NCI-H345 treated with DMSO at 0.1 percent for 48 hours (cell line): Measurements from ENCODE around the gene SCG5.
"Not testable (repeated sequence)": the region's sequence is repeated elsewhere in the genome, so short reads cannot be mapped to it uniquely, and the experiment has no call there.

ENCODE experiments used
- DNase-seq: peaks from one replicate; lab custom pipeline; 2025; ENCODE audit not compliant: unreplicated experiment; lab: John Stamatoyannopoulos, UW

SCG5 gene, protein sequence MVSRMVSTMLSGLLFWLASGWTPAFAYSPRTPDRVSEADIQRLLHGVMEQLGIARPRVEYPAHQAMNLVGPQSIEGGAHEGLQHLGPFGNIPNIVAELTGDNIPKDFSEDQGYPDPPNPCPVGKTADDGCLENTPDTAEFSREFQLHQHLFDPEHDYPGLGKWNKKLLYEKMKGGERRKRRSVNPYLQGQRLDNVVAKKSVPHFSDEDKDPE

DNA sequence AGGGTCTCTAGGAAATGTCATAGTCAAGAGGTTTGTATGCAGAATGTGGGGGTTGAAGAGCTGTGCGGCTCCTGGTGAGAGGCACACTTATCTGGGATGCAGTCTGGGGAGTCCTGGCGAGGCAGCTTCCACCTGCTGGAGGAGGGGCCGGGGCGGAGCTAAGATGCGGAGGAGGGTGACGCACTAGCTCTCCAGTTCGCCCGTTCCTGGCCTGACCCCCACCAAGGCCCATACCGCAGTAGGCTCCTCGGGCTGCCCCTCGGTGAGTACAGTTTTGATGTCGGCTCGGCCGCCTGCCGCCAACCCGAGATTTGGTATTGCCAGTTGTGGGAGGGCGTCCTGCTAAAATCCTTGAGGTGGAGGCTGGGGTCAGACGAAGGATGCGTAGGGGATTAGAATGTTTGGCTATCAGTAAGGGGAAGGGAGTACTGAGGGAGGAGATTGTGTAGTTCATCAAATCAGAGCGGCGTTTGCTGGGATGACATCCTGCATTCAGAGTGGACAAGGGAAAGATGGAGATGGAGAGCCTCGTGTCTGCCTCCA is at the start of gene SCG5:
Gene SCG5 (plus strand): TSS at position 194 of the 543 bp plus-strand sequence. CDS start 1,883 bp downstream, outside the sequence.
- peak; percentile 83 for DNase-seq

DNA sequence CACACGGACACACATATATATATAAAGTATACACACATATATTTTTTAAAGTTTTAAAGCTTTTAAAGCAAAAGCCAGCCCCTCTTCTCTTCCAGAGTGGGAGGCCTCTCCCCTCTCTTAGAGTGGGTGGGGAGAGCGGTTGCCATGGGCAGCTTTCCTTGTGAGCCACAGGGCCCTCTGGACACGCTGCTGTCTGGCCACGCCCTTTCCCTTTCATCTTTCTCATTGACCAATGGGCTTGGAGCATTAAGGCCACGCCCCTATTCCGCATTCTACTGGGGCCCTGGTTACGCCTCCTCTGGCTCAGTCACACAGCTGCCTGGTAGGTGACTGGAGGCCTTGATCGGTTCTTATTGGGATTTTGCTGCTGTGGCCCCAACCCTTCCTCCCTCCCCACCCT is 48.4 kb upstream of the SCG5 start, which contains the start of gene GOLGA8N:
Gene GOLGA8N (plus strand): TSS at position 306 of the 400 bp plus-strand sequence.
- DNase-seq = not testable (repeated sequence)

DNA sequence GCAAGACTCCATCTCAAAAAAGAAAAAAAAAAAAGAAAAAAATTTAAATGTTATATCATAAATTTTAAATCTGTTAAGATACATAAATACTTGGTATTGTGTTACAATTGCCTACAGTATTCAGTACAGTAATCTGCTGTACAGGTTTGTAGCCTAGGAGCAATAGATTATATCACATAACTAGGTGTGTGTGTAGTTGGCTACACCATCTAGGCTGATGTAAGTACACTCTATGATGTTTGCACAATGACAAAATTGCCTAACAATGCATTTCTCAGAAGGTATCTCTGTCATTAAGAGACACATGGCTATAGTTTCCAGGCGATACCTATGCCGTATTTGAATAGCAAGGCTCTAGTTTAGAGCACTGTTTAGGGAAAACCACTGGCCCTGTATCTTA is 32.0 kb upstream of the SCG5 start:
- DNase-seq = not testable (repeated sequence)

DNA sequence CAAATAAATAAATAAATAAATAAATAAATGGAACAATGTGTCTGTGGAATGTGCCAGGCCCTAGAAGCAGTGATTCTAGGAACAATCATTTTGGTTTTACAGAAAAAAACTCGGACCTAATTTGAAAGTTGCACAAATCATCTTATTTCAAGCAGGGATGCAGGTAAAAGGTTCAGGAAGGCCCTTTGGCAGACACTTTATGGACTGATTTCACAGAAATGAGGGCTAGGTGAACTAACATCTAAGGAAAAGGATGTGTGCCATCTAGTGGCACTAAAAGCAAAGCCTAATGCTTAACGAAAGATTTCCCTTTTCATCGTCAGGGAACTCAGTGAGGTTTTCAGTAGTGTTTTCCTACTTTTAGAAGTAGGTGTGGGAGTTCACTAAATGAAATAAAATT is 30.8 kb upstream of the SCG5 start:
- not testable (repeated sequence) for DNase-seq

- not testable (repeated sequence) for DNase-seq
These were observed 26.8 kb upstream of the SCG5 start for GRCh38 chr15:32614712-32615050.

GRCh38 chr15:32615051-32615870 is 26.2 kb upstream of the SCG5 start, which contains the start of gene ARHGAP11A:
Gene ARHGAP11A, plus strand, starts transcription at chr15:32615504. Its CDS starts 708 bp downstream, at chr15:32616212.
- DNase-seq = not testable (repeated sequence)

GRCh38 chr15:32615871-32616426 is 25.6 kb upstream of the SCG5 start:
- DNase-seq = not testable (repeated sequence)

GRCh38 chr15:32636410-32636809 is 5.1 kb upstream of the SCG5 start:
- no peak for DNase-seq

DNA sequence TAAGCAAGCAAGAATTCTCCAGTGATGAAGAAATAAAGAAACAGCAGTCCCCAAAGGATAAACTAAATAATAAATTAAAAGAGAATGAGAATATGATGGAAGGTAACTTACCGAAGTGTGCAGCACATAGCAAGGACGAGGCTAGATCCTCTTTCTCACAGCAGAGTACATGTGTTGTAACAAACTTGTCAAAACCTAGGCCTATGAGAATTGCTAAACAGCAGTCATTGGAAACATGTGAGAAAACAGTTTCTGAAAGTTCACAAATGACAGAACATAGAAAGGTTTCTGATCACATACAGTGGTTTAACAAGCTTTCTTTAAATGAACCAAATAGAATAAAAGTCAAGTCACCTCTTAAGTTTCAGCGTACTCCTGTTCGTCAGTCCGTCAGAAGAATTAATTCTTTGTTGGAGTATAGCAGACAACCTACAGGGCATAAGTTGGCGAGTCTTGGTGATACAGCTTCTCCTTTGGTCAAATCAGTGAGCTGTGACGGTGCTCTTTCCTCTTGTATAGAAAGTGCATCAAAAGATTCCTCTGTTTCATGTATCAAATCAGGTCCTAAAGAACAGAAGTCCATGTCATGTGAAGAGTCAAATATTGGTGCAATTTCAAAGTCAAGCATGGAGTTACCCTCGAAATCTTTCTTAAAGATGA is 4.5 kb upstream of the SCG5 start:
- no peak for DNase-seq

- DNase-seq = no peak
These were observed 3.8 kb upstream of the SCG5 start for GRCh38 chr15:32637704-32638103.

DNA sequence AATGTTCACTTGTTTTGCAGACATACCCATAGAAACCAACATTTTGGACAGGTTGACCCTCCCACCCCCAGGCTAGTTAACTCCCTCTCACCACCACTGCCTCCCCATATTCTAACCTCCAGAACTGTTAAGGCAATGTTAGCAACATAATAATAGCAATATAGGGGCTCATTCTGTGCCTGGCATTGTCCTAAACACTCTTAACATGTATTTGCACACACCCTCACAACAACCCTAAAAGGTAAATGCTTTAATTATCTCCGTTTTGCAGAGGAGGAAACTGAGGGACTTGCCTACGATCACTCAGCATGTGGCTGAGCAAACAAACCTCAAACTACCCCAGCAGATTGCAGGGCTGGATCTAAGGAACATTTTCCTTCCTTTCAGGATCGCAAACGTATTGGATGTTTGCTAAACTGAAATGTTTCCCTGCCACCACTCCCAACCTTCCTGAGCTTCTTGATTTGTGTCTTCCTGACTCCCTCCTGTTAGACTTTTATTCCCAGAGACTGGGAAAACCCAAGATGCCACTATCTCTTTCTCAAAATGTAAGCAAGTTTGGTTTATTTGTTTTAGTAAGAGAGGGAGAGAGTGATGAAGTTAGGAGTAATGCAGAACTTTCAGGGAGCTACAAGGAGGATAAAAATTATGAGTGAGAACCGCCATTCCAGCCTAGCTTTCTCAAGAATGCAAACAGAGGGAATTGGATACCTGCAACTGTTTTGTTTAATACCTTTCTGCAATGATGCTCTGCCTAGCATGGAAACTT is 1.3 kb downstream of the SCG5 start:
- no peak for DNase-seq

- DNase-seq = no peak
These were observed 2.5 kb downstream of the SCG5 start for GRCh38 chr15:32643907-32644445.

- peak; percentile 24 for DNase-seq
These were observed 4.8 kb downstream of the SCG5 start for GRCh38 chr15:32646291-32646690.

GRCh38 chr15:32649342-32649741 is 7.8 kb downstream of the SCG5 start:
- no peak for DNase-seq

GRCh38 chr15:32651229-32651837 is 9.8 kb downstream of the SCG5 start:
- DNase-seq = no peak

GRCh38 chr15:32652178-32652577 is 10.7 kb downstream of the SCG5 start:
- DNase-seq = no peak

GRCh38 chr15:32656091-32656490 is 14.6 kb downstream of the SCG5 start:
- DNase-seq = no peak

GRCh38 chr15:32656496-32656895 is 15.0 kb downstream of the SCG5 start:
- no peak for DNase-seq

DNA sequence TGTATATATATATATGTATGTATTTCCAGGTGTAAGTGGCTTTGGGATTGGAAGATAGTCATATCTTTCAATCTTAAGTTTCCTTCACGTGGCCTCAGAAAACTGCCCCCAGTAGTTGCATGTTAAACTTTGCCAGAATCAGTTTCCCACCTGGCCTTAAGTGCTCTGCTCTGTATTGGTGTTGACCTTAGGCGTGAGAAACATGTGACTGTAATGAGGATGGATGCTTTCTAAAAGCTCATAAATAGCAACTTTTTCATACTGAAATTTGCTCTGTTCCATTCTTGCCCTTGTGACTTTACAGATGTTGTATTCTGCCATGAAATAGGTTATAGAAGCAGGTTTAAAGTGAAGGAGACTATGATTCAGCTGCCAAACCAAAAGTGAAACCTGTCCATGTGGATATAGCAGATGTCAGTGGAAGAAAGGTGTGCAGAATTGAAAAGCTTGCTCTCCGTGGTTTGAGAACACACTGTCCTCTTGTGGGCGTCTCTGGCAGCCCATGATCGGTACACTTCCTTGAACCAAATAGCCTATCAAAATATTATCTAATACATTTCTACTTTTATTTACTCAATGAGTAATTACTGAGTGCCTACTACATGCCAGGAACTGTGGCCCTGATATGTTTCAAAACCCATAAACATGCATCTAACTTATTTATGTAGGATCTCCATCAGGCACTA is 15.8 kb downstream of the SCG5 start:
- no peak for DNase-seq
